GM21360 (cell line): ENCODE results near the gene TBC1D12.

Source experiments
- ATAC-seq: cut with Tn5 transposase; IDR thresholded peaks from one replicate; pipeline ENCODE4 v1.9.1; 2021; ENCODE audit warnings: mild to moderate bottlenecking, moderate library complexity; ENCODE audit not compliant: unreplicated experiment

TBC1D12 gene

GRCh38 chr10:94405406-94405805 lies 3.1 kb downstream of the TBC1D12 start:
- no peak for ATAC-seq

GRCh38 chr10:94407668-94408067 lies 5.3 kb downstream of the TBC1D12 start:
- no peak for ATAC-seq

DNA sequence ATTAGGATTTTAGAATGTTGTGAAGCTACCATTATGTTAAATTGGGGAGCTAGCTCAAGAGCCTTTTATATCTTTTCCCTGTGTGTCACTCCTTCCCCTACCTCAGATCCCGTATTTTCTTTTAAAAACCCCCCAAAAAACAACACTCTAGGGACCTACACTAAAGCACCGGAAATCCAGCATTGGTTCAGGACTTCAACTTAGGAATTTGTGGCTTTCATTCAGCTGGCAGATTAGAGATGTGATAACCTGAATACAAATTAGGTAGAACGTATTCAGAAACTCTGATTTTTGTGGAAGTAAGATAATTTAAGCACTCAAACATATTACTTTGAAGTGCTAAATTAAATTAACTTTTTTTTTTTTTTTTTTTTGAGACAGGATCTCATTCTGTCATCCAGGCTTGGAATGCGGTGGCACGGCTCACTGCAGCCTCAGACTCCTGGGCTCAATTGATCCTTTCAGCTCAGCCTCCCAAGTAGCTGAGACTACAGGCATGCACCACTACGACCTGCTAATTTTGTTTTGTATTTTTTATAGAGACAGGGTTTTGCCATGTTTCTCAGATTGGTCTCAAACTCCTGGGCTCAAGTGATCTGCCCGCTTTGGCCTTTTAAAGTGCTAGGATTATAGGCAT lies 6.8 kb downstream of the TBC1D12 start:
- no peak for ATAC-seq

- ATAC-seq, result no peak
These were observed 9.0 kb downstream of the TBC1D12 start for GRCh38 chr10:94411304-94411703.

DNA sequence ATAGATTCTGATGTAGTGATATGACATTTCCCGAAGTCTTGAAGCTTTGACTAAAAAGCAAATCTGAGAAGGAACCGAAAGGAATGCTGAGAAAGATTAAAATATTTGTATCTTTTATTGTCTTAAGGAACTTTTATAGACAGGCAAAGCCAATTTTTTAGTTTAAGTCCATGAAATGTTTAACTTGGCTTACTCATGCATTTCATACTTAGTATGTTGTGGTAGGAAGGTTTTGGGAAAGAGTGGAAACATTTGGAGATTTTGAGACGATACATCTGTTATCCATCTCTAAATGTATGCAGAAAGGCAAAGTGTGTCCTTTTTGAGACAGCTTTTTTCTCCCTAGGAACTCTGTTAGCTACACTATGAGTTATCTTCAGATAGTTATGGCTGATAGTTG lies 10.1 kb downstream of the TBC1D12 start:
- ATAC-seq, result no peak

DNA sequence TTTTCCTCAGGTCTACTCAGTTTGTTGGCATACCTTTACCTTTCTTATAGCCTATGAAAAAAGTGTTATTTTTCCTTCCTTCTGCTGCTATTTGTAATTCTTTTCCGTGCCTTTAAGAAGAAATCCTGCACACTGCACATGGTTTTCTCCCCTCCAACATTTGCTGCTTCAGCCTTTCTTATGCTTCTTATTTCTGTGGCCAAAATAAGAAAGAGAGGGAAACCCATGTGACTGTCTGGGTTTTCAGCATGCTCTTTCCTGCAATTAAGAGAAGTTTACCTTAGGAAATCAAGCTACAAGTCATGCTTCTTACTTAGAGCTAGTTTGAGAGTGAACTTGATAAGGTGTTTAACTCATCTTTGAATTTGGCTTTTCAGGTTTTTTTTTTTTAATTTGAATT lies 11.0 kb downstream of the TBC1D12 start:
- no peak for ATAC-seq

GRCh38 chr10:94416896-94417295 lies 14.6 kb downstream of the TBC1D12 start:
- ATAC-seq, result no peak

GRCh38 chr10:94417321-94417720 lies 15.0 kb downstream of the TBC1D12 start:
- ATAC-seq, result no peak

GRCh38 chr10:94420516-94420915 lies 18.2 kb downstream of the TBC1D12 start:
- no peak for ATAC-seq

DNA sequence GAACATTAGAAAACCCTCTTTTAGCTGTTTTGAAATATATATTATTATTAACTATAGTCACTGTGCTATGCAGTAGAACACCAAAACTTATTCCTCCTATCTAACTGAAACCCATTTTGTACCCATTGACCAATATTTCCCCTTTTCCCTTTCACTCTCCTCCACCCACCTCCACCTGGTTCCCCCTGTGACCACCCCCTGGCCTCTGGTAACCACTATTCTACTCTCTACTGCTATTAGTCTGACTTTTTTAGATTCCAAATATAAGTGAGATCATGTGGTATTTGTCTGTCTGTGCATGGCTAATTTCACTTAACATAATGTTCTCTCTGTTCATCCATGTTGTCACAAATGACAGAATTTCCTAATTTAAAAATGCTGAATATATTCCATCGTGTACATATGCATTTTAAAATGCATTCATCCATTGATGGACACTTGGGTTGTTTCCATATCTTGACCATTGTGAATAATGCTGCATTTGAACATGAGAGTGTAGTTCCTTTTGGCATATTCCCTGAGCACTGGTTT lies 18.7 kb downstream of the TBC1D12 start:
- ATAC-seq, result no peak

DNA sequence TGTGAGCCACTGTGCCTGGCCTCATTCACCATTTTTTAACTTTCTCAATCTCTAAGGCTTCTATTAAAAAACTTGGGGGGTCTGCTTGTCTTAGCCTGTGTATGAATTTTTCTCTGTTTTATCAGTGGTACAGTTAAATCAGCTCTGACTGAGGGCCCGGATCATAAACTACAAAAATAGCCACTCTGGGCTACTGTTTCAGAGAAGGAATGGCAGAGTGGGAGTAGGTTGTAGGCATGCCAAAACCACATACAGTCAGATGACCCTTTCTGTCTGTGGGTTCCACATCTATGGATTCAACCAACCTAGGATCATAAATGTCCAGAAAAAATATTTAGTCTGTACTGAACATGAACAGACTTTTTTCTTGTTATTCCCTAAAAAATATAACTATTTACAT lies 21.3 kb downstream of the TBC1D12 start:
- no peak for ATAC-seq

- no peak for ATAC-seq
These were observed 22.5 kb downstream of the TBC1D12 start for GRCh38 chr10:94424714-94425337.

GRCh38 chr10:94425942-94426341 lies 23.6 kb downstream of the TBC1D12 start:
- no peak for ATAC-seq

GRCh38 chr10:94427166-94427565 lies 24.8 kb downstream of the TBC1D12 start:
- ATAC-seq, result no peak

- no peak for ATAC-seq
These were observed 26.7 kb downstream of the TBC1D12 start for GRCh38 chr10:94428766-94429707.

GRCh38 chr10:94430701-94431100 lies 28.4 kb downstream of the TBC1D12 start:
- no peak for ATAC-seq

DNA sequence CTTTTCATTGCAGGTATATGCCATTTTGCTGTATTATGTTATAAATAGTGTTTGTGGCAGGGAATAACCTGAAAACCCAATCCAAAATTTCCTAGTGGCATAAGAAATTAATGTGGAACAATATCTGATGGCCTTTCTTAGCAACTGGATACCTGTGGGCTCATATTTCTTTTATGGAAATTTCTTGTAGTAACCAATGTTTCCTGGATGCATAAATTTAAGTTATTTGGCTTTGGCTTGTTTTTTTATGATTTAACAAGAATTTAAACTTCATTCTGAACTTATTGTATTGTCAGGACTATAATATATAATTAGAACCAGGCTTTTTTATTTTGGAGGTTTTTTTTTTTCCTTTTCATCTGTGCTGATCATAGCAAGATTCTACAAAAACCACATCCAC lies 30.1 kb downstream of the TBC1D12 start:
- ATAC-seq, result no peak

DNA sequence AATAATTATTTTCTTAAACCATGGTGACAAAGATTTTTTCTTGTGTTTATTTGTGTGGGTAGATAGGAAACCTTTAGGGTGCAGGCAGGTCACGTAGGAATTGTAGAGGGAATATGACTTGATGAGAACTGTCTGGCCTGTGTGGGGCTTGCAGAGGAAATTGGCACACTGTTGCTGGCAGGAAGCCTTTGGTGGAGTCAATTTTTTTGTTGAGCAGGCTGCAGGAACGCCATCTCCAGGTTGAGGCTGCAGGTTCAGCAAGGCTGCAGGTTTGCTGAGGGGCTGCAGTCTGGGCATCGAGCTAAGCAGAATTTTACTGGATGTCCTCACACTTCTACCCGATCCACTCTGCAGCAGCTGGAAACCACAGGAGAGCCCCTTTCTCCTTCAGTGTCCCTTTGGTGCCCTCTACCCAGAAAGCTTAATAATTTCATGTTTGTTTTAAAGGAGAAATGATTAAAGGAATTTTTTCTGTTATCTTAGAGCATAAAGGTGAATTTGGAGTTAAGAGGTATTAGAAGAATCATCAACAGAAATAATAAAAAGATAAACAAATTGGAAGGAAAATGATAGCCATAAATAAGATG lies 37.0 kb downstream of the TBC1D12 start:
- no peak for ATAC-seq

GRCh38 chr10:94440096-94440495 lies 37.8 kb downstream of the TBC1D12 start:
- ATAC-seq, result no peak

DNA sequence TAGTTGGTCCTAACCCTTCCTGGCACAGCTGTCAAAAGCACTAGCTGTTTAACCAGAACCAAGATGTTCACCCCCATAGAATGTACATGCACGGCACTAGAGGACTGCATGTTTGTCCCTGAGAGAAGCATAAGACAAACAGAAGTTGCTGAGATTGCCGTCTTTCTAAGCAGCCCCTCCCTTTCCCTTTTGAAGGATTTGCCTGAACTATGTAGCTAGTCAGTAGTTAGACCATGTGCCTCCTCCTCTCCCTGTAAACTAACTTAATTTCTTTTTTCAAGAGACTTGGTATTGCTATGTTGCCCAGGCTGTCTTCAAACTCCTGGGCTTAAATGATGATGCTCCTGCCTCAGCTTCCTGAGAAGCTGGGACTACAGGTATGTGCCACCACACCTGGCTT lies 40.7 kb downstream of the TBC1D12 start:
- ATAC-seq, result no peak

DNA sequence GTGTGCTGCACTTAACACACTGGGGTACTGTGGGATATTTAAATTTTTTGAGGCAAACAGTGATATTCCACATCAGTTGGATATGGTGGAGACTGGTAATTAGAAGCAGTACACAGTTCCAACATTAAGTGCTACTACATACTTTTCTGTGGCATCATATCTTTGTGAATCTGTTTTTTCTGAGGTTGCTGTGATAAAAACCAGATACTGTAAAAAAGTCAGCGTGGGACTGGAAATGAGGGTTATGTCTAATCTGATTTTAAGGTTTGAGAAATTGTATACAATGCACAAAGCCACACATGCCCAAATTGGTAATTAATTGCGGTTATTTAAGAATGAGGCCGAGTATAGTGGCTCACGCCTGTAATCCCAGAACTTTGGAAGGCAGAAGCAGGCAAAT lies 41.2 kb downstream of the TBC1D12 start:
- no peak for ATAC-seq
